ENCODE measurements around the gene TPCN1.

- no peak for TF ChIP-seq POLR2A (IDR thresholded peaks at IDR 0.05; ENCODE audit: low read length)
- no peak for TF ChIP-seq GATA1 (IDR thresholded peaks at IDR 0.05; ENCODE audit: low read depth, low read length)
Observed at GRCh38 chr12:113329791-113330417, 108.6 kb downstream of the TPCN1 start.
